Astrocyte (in vitro differentiated cells and primary cell): Measurements from ENCODE around the gene LRRC9.

Experiments used
- EZH2 ChIP-seq: IDR thresholded peaks from 2 replicates; pipeline ENCODE4 v1.6.1; 2012; ENCODE audit warnings: mild to moderate bottlenecking, low read length, inconsistent platforms; ENCODE audit not compliant: insufficient read depth
- TF ChIP-seq, protein P1 (sequence below): IDR thresholded peaks from 2 replicates; pipeline ENCODE4 v1.5.1; 2011; ENCODE audit warnings: low read depth, mild to moderate bottlenecking, inconsistent platforms, low read length, moderate library complexity; ENCODE audit not compliant: insufficient read depth

DNA sequence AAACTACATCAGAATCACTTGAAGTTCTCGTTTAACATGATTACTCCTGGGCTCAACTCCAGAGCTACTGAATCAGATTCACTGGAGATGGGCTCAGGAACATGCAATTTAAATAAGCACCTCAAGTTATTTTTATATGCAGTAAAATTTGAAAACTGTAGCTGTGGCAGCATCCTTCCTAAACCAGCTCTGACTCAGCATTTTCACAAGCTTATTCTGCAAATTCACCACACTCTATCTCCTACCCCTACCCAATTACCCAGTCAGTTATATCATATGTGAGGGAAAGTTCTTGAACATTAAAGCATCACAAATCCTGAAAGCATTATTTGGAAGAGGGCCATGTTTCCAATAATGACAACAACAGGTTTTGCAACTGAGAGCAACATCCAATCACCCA lies 24.2 kb upstream of the LRRC9 start:
- TF ChIP-seq, protein P1, sequence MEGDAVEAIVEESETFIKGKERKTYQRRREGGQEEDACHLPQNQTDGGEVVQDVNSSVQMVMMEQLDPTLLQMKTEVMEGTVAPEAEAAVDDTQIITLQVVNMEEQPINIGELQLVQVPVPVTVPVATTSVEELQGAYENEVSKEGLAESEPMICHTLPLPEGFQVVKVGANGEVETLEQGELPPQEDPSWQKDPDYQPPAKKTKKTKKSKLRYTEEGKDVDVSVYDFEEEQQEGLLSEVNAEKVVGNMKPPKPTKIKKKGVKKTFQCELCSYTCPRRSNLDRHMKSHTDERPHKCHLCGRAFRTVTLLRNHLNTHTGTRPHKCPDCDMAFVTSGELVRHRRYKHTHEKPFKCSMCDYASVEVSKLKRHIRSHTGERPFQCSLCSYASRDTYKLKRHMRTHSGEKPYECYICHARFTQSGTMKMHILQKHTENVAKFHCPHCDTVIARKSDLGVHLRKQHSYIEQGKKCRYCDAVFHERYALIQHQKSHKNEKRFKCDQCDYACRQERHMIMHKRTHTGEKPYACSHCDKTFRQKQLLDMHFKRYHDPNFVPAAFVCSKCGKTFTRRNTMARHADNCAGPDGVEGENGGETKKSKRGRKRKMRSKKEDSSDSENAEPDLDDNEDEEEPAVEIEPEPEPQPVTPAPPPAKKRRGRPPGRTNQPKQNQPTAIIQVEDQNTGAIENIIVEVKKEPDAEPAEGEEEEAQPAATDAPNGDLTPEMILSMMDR, result no peak
- no peak for TF ChIP-seq EZH2
